ENCODE results near the gene MYL12B.

MYL12B gene

DNA sequence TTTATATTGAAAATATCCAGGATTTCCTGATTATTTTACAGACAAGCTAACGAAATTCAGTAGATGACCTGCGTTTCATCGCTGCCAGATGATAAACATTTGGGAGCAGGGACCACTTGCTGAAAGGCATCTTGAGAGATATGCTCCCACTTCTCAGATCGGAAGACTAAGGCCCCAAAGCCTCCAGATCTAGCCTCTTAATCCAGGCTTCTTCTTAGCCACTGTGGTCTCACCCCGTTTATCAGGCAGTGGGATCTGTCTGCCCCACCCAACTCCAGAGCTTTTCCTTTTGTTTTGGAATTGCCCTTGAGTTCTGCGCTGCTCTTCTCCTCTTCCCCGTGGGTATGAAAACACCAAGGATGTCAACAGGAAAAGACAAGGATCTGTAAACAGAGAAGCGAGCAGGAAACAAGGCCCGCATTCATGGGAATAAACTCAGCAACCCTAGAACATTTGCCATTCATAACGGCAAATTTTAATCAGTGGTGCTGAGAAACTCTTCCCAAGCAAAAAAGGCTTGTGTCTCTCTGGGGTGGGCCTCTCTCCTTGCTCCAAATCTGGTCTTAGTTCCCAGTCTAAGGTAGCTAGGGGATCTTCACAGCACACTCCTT, 21.4 kb downstream of the MYL12B start:
- no peak for DNase-seq (ENCODE audit: low read depth)
- TF ChIP-seq CTCF (conservative IDR thresholded peaks at IDR 0.05; ENCODE audit: low read length) = no peak
- no peak overlapping the region for H3K4me3 ChIP-seq (ENCODE audit: low read length)

- TF ChIP-seq CTCF (conservative IDR thresholded peaks at IDR 0.05; ENCODE audit: low read length) = no peak
- DNase-seq (ENCODE audit: low read depth) = no peak
- H3K4me3 ChIP-seq (ENCODE audit: low read length) = no peak overlapping the region
Observed at GRCh38 chr18:3283908-3284307, 22.0 kb downstream of the MYL12B start.

DNA sequence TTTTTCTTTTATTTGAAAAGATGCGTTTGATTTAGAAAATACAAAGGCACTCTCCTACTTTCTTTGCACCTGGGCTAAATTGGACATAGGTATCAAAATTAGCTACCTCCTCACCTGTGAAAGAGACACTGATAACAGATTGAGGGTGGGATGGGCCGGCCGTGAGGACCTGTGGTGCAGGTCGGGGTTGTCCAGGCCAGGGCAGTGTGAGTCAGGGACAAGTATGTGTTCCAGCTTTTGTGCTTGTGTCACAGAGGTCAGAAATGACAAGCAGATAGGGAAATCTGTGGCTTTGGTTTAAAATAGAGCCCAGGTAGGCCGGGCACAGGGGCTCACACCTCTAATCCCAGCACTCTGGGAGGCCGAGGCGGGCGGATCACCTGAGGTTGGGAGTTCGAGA, 22.6 kb downstream of the MYL12B start:
- DNase-seq (ENCODE audit: low read depth) = no peak
- no peak overlapping the region for H3K4me3 ChIP-seq (ENCODE audit: low read length)
- TF ChIP-seq CTCF (conservative IDR thresholded peaks at IDR 0.05; ENCODE audit: low read length) = no peak

DNA sequence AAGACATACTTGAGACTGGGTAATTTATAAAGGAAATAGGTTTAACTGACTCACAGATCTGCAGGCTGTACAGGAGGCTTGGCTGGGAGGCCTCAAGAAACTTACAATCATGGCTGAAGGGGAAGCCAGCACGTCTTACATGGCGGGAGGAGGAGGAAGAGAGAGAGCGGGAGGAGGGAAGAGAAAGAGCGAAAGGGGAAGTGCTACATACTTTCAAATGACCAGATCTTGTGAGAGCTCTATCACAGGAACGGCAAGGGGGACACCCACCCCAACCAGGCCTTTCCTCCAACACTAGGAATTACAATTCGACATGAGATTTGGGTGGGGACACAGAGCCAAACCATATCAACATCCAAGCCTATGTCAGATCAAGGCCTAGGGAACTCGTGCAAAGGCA, 24.2 kb downstream of the MYL12B start:
- no peak overlapping the region for H3K4me3 ChIP-seq (ENCODE audit: low read length)
- TF ChIP-seq CTCF (conservative IDR thresholded peaks at IDR 0.05; ENCODE audit: low read length) = no peak
- DNase-seq (ENCODE audit: low read depth) = no peak

DNA sequence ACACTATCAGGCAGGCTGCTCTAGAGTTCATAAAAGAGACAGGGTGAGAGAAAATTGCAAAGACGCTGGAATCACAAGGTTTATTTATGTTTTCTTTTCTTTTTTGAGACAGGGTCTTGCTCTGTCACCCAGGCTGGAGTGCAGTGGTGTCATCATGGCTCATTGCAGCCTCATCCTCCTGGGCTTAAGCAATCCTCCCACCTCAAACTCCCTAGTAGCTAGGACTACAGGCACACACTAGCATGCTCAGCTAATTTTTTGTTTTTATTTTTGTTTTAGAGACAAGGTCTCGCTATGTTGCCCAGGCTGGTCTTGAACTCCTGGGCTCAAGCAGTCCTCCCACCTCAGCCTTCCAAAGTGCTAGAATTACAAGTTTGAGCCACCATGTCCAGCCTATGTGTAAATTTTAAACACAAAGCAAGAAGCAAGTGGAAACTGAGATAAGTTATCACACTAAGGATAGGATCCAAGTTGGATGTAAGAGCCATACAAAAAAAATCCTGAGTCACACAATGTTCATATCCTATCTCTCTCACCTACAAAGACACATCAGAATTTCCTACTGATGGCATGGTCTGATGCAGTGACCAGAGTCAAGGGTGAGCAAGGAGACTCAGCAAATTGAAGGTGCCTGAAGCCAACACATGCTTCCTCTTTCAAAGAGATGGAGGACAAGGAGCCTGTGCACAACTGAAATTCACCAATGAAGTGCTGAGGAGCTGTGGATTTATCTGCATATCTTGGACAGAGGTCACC, 31.4 kb downstream of the MYL12B start:
- DNase-seq (ENCODE audit: low read depth) = no peak
- H3K4me3 ChIP-seq (ENCODE audit: low read length) = no peak overlapping the region
- TF ChIP-seq CTCF (conservative IDR thresholded peaks at IDR 0.05; ENCODE audit: low read length) = no peak

- H3K4me3 ChIP-seq (ENCODE audit: low read length) = no peak overlapping the region
- TF ChIP-seq CTCF (conservative IDR thresholded peaks at IDR 0.05; ENCODE audit: low read length) = no peak
- DNase-seq (ENCODE audit: low read depth) = no peak
Observed at GRCh38 chr18:3294435-3295080, 32.6 kb downstream of the MYL12B start.
